HG02678 (cell line): Measurements from ENCODE around the gene DHX36.

Experiments used
- ATAC-seq: cut with Tn5 transposase; IDR thresholded peaks from one replicate; pipeline ENCODE4 v1.9.1; 2021; ENCODE audit warnings: mild to moderate bottlenecking, moderate library complexity; ENCODE audit not compliant: unreplicated experiment

DHX36 gene

DNA sequence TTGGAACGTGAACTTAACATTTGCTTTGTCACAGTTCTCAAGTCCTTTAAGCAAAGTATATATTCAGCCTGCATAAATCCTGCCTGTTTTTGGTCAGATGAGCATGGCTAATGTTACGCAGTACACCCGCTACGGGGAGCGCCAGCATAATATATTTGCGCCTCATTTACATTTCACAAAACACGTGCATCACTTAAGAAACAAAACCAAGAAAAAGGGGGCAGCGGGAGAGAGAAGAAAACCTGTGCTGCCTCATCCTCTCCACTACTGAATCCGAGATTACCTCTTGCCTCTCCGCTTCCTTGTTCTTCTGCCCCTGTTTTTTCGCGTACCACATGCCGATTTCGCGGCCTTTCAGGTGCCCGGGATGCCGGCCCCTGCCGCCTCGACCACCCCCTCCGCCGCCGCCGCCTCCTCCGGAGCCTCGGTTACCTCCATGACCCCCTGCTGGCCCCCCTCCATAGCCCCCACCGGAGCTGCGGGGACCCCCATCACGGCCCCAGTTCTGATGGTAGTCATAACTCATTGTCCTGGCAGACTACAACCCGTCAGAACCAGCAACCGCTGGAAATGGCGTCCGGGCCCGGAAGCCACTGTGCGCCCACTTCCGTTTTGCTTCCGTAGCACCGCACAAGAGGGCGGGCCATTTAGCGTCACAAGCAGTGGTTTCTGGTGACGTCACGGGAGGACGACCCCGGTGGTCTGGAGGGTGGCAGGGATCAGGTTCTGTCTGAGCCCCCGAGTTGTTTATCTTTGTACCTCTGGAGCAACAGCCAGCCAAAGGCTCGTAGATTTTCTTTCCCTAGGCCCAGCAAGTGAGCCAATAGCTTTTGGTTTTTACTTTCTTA, at the start of gene DHX36:
DHX36 (minus strand) TSS at position 597 of the 848 bp plus-strand sequence; CDS start at position 526, 71 bp downstream.
- ATAC-seq: peak; percentile 94

GRCh38 chr3:154367221-154367620, 42.9 kb upstream of the DHX36 start:
- ATAC-seq: no peak

- ATAC-seq: no peak
Measured at GRCh38 chr3:154364849-154365248, 40.6 kb upstream of the DHX36 start.

GRCh38 chr3:154361099-154361498, 36.8 kb upstream of the DHX36 start:
- no peak for ATAC-seq

GRCh38 chr3:154356009-154356408, 31.7 kb upstream of the DHX36 start:
- no peak for ATAC-seq

GRCh38 chr3:154349223-154349622, 24.9 kb upstream of the DHX36 start:
- no peak for ATAC-seq

- no peak for ATAC-seq
Measured at GRCh38 chr3:154345422-154346122, 21.3 kb upstream of the DHX36 start.

GRCh38 chr3:154338570-154338969, 14.3 kb upstream of the DHX36 start:
- ATAC-seq: no peak

DNA sequence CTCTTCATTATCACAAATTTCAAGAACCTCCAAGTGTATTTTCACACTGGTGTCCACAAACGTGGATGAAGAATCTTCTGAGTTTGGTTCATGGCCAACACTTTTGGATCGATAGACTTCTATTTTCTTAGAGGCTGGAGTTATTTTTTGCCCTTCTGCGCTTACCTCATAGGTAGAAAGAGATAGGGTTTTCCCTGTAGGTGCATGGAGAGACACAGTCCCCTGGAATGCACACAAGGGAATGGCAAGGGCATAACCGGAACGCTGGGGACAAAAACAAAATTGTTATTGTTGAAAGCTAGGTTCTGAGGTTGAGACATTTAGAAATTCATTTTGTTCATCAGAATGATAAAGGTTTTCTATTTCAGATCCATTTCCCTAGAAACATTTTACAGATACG, 13.7 kb upstream of the DHX36 start:
- no peak for ATAC-seq

DNA sequence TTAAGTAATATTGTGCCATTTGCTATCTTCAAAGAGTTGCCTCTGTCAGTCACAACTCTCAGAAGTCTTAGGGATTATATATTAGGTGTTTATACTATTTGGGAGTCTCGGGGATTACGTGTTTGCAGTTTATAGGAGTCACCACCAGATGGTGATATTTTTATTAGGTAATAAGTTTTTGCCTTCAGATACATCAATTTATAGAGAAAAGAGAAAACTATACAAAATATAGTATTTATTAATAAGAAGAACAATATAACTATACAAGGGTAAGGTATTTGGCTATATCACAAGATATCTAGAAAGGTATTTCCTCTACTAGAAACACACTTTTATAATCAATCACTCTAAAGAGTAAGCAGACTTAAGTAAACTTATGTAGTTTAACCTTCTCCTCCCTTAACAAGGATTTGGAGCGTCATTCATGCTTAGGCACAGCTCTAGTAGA, 10.7 kb upstream of the DHX36 start:
- no peak for ATAC-seq

DNA sequence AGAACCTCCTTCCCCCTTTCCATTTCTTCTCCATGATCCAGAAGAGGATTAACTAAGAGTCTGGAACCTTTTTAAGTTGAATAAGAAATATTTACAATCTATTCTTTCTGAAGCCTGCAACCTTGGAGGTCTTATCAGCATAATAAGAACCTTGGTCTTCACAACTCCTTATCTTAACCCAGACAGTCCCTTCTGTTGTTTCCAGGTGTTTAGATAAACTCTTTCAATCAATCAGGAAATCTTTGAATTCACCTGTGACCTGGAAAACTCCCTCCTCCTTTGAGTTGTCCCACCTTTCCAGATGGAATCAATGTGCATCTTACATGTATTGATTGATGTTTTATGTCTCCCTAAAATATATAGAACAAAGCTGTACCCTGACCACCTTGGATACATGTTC, 3.6 kb upstream of the DHX36 start:
- no peak for ATAC-seq

DNA sequence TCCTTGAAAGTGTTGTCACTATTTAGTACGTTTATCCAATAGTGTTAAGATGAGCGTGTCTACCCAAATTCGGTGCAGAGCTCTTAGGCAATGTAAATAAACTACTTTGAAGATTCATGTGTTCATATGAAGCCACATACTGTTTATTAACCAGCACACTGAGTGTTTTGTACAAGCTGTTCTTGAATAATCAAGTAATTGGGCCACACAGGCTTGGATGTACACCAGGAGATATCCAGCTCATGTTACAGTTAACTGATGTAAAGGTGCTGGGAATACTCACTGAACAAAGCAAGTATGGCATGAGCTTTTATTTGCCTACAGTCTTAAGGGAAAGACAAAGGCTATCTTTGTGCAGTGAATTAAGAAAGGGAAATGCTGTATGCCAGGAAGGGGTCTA, 632 bp upstream of the DHX36 start:
- ATAC-seq: no peak

GRCh38 chr3:154316974-154317767, 7.1 kb downstream of the DHX36 start:
- no peak for ATAC-seq

DNA sequence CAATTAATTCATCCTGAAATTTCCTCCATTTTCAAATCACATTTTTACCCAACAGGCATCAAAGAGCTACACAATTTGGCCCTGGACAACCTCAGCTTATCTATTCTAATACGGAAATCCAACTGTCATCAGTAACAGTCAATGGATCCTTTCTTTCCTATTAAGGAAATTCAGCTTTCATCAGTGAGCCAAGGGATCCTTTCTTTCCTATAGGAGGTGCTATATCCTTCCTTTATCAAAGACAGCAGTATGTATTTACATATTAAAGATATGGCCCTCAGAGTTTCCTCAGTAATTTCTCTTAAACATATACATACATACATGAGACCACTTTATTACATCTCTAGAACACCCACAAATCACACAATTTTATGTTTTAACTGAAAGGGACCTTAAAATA, 10.1 kb downstream of the DHX36 start:
- ATAC-seq: no peak

- ATAC-seq: no peak
Measured at GRCh38 chr3:154310840-154311239, 13.4 kb downstream of the DHX36 start.

DNA sequence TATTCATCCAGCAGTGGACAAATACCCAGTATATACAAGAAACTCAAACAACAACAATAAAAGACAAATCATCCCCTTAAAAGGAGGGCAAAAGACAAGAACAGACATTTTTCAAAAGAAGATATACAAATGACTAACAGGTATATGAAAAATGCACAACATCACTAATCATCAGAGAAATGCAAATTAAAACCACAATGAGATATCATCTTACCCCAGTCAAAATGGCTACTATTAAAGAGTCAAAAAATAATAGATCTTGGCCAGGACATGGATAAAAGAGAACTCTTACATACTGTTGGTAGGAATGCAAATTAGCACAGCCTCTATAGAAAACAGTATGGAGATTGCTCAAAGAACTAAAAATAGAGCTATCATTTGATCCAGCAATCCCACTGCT, 16.9 kb downstream of the DHX36 start:
- ATAC-seq: no peak

DNA sequence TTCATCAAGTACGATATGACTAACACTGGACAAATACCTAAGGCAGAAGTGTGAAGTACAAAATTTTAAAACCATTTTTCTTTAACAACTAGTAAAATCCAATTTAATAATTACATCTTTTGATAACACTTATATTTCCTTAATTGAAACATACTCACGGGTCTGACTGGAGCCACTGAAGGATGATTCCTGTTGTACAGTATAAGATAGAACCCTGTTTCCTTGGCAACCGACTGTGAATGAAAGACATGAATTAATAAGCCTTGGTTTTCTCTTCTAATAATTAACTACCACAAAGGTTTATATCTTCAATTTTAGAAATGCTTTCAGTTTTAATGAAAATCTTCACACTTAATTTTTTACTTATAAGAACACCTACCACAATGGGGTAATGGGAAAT, 19.4 kb downstream of the DHX36 start:
- peak; percentile 53 for ATAC-seq

DNA sequence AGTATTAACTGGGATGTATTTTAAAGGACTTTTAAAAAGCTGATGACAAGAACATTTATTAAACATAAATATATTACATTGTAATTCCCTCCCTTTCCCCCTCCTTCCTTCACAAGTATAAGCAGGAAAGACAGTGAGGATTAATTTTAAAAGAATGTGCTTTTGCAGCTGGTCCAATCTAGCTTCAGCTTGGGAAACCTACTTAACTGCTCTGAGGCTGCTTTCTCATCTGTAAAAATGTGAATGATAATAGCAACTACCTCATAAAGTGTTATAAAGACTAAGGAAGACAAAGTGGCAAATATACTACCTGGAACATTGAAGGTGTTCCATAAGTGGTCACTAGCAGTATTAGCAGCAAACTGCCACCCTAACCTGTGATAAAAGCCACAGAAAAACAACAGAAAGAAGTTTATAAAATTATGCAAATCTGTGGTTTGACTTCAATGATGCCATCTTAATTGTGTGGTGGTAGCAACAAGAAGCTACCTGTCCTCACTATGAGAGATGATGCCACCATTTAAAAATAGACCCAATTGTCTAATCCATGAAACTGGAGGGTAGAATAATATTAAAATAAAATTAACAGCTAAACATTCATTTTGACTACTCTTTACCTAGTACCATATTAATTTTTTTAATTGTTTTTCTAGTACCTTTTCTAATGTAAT, 20.0 kb downstream of the DHX36 start:
- no peak for ATAC-seq

GRCh38 chr3:154301561-154301960, 22.7 kb downstream of the DHX36 start:
- no peak for ATAC-seq

- ATAC-seq: no peak
Measured at GRCh38 chr3:154294016-154294415, 30.3 kb downstream of the DHX36 start.

DNA sequence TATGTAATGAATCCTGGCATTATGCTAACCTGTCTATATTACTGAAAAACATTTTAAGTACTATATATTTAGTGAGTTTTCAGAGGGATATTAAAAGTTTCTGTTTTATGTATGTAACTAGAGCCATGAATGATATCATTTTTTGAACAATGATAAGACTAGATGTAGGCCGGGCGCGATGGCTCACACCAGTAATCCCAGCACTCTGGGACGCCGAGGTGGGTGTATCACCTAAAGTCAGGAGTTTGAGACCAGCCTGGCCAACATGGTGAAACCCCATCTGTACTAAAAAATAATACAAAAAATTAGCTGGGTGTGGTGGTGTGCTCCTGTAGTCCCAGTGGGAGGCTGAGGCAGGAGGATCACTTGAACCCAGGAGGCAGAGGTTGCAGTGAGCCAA, 34.1 kb downstream of the DHX36 start:
- ATAC-seq: no peak
